SIG-M5 (cell line): ENCODE results near the gene SFXN2.
"Not testable (repeated sequence)": the region's sequence is repeated elsewhere in the genome, so short reads cannot be mapped to it uniquely, and the experiment has no call there.

Source experiments
- DNase-seq: peaks from one replicate; lab custom pipeline; 2025; lab: John Stamatoyannopoulos, UW

SFXN2 gene

DNA sequence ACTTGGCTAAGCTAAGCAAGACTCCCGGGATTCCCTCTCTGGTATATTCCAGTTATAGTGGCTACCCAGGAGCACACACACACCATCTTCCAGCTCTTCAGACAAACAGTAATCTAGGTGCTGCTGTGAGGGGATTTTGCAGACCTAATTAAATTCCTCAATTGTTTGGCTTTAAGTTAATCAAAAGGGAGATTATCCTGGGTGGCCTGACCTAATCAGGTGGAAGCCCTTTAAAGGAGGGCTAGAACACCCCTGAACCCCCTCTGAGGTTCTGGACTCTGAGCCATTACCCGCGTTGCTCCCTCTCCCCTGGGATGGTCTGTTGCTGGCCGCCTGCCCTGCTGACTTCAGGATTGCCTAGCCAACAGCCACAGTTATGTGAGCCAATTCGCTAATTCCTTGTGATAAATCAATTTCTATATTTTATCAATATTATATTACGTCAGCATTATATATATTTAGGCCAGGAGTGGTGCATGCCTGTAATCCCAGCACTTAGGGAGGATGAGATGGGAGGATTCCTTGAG, 6.4 kb downstream of the SFXN2 start:
- DNase-seq = no peak

DNA sequence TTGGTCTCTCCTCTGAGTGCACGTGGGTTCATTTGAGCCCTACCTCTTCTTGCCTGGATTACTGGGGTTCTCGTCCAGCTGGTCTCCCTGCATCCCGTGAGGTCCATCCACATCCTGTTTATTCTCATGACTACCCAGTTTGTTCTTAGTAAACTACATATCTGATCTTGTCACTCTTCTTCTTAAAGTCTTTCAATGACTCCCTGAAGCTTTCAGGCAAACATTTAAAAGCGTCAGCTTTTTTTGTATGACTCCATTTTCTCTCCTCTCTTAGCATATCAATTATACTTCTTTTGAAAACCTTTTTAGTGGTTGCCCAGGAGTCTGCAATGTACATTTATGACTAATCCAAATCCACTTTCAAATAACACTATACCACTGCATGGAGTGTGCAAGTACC, 7.5 kb downstream of the SFXN2 start:
- no peak for DNase-seq

DNA sequence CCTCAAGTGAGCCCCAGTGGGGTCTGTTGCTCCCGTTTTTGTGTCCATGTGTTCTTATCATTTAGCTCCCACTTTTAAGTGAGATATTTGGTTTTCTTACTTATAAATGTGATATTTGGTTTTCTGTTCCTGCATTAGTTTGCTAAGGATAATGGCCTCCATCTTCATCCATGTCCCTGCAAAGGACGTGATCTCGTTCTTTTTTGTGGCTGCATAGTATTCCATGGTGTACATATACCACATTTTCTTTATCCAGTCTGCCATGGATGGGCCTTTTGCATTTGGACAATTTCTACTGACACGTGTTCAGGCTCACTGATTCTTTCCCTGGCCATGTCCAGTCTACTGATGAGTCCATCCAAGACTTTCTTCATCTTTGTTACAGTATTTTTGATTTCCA, 9.6 kb downstream of the SFXN2 start:
- DNase-seq = no peak

DNA sequence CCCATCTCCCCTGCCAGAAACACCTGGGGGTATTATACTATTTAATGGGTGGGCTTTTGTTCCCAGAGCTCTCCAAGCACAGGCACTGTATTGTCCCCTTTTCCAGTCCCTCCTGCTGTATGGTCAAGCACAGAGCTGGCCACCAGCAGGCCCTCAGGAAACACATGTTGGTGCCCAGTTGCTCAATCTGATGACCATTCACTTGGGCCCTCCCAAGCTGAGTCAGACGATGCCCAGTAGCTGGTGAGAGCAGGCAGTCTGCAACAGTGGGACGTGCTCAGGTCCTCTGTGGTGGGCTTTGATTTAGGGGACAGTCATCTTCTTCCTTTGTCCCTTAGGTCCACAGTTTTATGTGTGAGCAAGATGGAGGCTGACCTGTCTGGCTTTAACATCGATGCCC, 11.8 kb downstream of the SFXN2 start:
- DNase-seq = no peak

DNA sequence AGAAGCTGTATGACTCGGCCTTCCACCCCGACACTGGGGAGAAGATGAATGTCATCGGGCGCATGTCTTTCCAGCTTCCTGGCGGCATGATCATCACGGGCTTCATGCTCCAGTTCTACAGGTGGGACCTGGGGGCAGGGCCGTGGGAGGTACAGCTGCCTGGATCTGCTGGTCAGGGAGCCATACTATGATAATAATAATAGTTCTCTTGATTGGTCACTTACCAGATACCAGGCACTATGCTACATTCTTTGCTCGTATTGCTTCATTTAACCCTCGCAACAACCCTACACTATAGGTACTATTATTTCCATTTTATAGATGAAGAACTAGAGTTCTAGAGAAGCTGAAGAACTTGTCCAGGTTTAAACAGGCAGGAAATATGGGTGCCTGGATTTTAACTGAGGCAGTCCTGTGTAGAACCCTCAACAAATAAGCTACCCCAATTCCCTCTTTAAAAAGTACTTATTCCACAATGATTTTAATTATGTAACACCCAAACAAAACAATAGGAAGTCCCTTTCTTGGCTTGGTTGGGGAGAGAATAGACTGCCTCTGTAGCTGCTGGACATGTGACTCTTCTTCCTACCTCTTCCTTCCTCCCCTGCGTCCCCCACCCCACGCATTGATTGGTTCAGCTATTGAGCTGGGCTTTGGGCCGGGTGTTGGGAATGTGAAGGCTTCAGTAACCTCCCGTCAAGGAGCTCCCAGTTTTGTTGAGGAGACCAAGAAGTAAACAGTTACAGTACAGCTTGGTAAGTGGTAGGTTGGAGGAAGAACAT, 12.8 kb downstream of the SFXN2 start:
- no peak for DNase-seq

DNA sequence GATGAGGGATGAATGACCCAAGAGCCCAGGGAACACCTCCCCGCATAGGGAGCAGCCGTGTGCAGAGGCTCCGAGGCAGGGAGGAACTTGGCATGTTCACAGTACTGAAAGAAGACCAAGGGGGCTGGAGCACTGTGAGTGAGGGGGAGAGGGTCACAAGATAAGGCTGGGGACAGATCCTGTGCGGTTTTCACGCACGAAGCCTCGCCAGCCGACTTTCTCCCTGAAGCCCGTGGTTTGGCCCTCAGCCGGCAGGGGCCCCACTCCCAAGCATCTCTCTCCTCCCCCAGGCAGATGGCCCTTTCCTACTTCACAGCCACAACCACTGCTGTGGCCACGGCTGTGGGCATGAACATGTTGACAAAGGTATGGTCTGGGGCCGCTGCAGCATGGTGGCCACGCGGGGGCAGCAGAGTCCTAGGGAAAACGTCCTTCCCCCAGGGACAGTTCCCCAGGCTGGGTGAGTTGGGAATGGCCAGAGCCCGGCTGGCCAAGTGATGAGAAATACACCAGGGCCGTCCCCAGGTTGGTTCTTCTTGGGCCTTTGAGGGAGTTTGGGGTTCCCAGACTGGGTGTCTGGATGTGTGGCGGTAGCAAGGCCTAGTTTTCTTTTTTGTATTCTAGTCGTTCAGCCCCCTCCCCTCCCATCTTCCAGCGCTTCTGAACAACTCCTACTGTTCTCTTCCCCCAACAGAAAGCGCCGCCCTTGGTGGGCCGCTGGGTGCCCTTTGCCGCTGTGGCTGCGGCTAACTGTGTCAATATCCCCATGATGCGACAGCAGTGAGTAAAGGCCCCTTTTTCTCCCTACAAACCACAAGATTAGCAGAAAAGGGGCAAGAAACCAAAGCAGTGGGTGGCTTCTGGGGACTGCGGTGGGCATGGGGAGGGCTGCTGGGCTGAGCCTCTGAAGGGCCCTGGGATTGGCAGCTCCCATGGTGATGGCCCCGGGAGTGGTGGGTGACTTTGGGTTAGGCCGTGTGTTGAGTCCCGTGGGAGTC, 14.9 kb downstream of the SFXN2 start:
- no peak for DNase-seq

DNA sequence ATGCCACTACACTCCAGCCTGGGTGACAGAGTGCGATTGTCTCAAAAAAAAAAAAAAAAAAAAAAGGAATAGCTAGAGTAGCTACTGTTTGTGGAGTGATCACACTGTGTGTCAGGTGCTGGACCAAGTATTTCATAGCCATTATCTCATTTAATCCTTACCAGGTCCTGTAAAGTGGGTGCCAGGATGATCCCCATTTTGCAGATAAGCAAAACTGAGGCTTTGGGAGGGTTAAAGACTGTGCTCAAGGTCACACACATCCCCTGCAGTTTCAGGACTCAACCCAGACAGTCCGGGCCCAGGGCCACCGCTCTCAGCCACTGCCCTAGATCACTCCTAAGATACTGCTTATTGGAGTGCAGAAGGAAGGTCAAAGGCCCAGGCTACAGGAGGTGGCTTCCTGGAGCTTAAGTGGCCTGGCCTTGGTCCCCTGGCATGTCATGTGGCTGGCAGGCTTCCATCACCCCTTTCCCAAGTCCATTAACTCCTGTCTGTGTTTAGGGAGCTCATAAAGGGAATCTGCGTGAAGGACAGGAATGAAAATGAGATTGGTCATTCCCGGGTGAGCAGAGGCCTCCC, 16.9 kb downstream of the SFXN2 start:
- no peak for DNase-seq

DNA sequence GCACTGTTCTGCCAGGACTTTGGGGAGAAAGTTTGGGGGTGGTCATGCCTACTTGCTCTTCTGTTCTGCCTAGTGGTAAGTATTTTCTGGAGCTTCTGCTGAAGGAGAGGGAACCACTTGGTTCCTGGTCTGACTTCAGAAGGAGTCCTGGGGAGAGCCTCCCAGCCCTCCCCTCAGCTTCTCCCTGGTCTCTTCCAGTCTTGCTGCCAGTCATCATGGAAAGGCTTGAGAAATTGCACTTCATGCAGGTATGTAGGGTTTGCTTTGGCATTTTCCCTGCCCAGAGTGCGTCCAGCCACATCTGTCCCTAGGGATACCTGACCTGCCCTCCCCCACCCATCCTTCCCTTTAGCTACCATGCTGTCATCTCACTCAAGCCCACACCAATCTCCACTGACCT, 18.2 kb downstream of the SFXN2 start:
- DNase-seq = no peak

DNA sequence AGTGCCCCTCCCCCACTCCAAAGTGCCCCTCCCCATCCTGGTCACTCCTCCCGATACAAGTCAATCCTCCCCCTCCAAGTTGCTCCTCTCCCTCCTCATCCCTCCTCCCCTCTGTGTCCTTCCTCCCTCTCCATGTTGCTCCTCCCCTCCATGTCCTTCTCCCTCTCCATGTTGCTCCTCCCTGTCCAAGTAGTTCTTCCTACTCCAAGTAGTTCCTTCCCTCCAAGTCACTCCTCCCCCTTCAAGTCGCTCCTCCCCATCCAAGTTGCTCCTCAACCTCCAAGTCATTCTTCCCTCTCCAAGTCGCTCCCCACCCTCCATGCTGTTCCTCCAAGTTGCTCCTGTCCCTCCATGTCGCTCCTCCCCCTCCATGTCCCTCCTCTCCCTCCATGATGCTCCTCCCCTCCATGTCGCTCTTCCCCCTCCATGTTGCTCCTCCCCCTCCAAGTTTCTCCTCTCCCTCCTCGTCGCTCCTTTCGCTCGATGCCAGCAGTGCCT, 20.7 kb downstream of the SFXN2 start:
- DNase-seq = no peak

DNA sequence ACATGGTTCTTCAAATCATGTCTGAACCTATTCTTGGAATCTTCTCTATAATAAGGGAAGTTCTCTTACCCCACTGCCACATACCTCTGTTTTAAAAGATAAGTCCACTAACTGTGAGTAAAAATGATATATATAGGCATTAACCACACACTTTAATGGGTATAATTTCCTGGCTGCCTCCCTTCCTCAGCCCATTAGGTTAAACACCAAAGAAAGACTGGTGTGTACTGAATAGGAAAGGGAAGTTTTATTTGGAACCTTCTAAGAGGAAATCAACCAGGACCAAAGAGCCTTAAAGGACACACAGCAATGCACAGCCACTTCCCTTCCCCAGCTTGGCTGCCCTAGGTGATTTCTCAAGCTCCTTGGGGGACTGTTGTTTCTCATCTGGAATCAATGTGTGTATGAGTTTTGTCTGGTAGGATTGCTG, 24.3 kb downstream of the SFXN2 start:
- no peak for DNase-seq

DNA sequence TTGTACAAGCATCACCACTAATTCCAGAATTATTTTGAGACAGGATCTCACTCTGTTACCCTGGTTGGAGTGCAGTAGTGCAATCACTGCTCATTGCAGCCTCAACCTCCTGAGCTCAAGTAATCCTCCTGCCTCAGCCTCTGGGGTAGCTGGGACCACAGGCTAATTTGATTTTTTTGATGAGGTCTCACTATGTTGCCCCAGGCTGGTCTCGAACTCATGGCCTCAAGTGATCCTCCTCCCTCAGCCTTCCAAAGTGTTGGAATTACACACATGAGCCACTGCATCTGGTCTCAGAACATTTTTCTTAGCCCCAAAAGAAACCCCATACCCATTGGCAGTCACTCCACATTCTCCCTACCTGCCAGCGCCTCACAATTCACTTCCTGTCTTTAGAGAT, 25.8 kb downstream of the SFXN2 start:
- no peak for DNase-seq

DNA sequence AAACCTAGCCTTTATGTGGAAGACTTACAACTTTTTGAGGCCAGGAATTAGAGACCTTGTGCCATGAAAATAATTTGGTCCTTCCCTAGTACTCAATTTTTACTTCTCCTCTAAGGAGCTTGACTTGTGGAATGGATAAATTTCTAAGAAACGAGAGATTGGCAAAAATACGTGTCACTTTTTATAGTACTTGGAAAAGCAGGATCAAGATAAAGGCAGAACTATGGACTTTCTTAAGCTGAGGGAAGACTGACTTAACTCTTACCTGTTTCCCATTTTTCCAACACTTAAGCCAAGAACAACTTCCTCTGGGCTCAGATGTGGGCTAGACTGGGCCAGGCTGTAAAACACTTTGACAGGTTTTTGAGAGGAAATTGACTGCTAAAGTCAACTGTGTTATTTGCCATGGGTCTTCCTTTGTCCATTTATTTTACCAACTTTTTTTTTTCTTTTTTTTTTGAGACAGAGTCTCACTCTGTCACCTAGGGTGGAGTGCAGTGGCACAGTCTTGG, 27.3 kb downstream of the SFXN2 start:
- no peak for DNase-seq

DNA sequence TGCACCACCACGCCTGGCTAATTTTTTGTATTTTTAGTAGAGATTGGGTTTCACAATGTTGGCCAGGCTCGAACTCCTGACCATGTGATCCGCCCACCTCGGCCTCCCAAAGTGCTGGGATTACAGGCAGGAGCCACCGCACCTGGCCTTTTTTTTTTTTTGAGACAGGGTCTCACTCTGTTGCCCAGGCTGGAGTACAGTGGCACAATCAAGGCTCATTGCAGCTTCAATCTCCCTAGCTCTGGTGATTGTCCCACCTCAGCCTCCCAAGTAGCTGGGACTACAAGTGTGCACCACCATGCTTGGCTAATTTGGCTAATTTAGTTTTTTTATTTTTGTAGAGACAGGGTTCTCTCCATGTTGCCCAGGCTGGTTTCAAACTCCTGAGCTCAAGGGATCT, 27.9 kb downstream of the SFXN2 start:
- DNase-seq = not testable (repeated sequence)

DNA sequence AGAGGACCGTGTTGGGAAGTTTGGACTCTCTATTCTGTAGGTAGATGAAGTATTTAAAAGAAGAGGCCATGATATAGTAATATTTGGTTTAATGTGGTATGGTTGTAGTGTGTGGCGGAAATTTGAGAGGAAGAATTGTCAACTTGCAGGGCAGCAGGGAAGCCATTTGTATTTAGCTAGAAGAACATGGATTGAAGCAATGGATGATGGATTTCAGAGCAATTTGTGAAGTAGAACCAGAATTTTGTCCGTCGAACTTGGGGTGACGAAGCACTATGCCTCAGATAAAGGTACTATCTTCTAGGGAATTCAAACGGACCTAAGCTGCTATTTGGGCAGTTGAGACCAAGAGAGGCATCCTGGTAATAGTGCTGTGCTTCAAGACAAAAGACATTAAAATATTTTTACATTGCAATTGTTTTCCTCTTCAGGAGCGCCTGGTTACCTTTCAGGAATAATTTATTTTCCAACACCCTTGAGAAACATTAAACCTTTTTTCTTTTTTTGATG, 28.7 kb downstream of the SFXN2 start:
- no peak for DNase-seq

DNA sequence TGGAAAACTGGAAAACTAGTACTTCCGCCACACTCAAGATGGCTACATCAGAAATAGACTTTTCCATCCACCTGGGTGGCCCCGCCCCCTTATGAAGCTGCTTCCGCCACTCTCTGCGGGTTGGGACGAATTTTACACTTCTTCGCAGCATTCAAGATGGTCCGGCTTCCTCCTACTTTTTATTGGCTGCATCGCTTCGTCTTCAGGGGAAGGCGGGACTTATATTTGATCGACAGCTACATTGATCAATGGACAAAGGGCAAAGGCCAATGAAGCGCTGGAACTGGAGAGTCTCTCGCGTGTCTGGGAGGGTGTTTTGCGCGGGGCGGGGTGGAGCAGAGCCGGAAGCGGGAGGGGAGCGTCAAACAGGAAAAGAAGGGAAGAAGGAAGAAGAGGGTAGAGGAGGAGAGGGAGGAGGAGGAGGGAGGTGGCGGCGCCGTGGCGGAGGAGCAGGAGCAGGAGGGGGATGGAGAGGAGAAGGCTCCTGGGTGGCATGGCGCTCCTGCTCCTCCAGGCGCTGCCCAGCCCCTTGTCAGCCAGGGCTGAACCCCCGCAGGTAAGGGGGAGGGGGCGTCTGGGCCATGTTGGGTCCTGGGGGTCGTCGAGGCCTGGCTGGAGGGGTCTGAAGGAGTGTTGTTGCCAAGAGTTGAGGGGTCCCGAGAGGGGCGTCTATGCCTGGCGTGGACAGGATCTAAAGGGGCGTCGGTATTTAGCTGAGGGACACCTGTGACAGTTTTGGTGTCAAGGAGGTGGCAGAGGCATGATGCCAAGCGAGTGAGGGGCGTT, 29.3 kb downstream of the SFXN2 start, which contains the start of gene WBP1L:
Gene WBP1L (plus strand): TSS at position 361 of the 786 bp plus-strand sequence. CDS start 106 bp downstream, at position 467.
- DNase-seq = peak; percentile 94

DNA sequence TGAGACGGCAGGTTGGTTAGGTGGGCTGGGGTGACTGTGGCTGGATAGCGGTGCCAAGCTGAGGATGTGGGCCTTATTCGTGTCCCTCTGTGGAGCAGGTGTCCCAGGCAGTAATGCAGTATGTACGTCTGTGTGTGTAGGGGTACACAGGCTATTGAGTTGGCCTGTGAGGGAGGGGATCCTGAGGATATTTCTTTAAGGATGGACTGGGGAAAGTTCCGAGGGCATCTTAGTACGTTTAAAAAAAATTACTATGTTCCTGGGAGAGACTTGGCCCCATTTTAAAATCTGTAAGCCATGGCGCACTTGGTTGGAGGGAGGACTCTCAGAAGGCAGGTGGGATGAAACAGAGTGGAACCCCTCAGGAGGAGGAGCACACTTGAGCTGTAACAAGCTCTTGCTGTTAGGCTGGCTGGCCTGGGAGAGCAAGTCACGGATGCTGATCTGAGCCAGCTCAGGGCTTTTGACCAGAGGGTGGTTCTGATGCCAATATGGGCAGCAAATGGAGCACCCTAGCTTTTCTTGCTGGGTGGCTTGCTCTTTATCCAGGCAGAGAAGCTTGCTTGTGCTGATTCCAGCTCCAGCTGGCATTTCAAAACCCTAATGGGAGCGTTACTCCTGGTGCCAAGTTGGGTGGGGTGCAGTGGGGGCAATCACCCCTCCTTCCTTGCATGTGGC, 30.1 kb downstream of the SFXN2 start:
- DNase-seq = no peak

DNA sequence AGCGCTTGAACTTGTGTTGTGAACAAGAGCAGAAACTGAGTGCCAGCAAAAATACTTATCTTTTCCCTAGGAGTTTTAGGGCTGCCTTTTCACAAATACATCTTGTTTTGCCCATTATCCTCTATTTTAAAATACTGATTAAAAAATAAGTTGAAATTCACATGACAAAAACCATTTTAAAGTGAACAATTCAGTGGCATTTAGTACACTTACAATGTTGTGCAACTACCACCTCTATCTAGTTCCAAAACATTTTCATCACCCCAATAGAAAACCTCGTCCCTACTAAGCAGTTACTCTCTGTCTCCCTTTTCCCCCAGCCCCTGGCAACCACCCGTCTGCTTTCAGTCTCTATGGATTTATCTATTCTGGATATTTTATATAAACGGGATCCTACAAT, 30.7 kb downstream of the SFXN2 start:
- DNase-seq = no peak

DNA sequence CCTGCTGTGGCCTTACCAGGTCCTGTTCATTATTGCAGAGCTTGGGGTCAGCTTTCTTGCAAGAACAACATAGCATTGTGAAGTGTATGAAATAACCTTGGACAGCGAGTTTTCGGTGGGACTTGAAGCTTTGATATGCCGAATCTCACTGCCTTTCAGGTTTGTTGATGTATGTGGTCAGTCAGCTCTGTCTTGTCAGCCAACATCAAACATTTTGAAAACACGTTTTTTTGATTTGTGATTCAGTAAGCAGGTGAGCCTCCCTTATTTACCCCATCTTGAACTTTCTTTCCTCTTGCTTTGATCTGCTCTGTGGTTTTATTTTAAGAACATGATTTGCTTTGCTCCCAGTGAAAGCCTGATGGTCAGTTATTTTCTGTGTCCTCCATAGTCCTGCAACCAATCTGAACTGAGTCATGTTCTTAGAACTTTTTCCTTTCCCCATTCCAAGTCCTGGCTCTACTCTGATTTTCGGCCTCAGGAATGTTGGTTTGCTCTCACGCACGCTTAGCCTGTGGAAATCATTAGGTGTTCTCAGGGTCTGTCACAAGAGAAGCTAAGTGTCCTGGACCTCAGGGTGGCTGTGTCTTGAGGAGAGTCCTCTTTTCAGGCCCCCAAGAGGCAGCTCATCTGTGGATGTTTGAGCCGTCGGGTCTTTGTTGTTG, 38.0 kb downstream of the SFXN2 start:
- no peak for DNase-seq

DNA sequence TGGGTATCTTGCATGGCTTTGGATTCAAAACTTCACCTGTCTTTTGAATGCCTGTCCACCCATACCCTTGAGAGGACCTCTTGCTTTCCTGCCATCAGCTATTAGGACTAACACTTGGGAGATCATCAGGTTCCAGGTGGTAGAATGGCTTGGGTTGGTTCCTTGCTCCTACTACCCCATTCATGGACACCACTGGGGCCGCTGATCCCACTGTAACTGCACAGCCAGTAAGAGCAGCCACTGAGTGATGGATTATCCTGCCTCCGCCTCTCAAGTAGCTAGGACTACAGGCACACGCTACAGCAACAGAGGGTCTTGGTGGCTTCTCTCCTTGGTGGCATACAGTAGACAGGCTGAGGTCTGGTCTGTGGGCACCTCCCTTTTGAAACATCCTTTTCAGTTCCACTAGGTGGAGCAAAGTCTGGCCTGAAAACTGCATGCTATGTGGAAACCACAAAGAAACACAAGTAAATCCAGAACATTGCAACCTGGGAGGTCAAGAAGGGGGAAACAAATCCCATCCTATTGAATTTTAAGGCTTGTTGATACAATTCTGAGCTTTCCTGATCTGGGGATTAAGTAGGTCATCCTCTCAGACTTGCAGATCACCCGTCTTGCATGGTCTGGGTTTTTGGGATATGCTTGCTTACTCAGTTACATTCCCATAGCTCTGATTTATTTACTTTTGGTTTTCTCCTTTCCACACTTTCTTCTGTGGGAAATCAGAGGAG, 38.7 kb downstream of the SFXN2 start:
- DNase-seq = no peak
